Keratinocyte (primary cell): ENCODE data around the gene ELMO2. TPM values are rescaled to one million over a fixed set of nuclear protein-coding genes. Genes with fewer than 3 reads are reported as not detected.

ENCODE experiments used
- DNase-seq: peaks from one replicate; pipeline ENCODE4 v3.0.0-alpha.2; 2011; ENCODE audit warnings: low read depth, missing footprints, low spot score
- FAIRE-seq: peaks from 2 replicates; lab custom pipeline; 2011; peaks lifted over from hg19 to GRCh38; lab: Jason Lieb, UNC
- H2AFZ ChIP-seq: 2 replicates; pipeline ENCODE4 v1.6.0; 2012; ENCODE audit warnings: low read length, control low read depth, inconsistent platforms; ENCODE audit not compliant: control insufficient read depth
- H3K27ac ChIP-seq: 2 replicates; pipeline ENCODE4 v1.5.1; 2011; ENCODE audit warnings: low read length; ENCODE audit not compliant: control insufficient read depth, insufficient read depth
- H3K27me3 ChIP-seq: 3 replicates; pipeline ENCODE4 v1.6.0; 2011; ENCODE audit warnings: low read length; ENCODE audit not compliant: control insufficient read depth, insufficient read depth; ENCODE audit errors: extremely low read depth
- H3K36me3 ChIP-seq, 2 experiments: 2 replicates in 1 of 2; 3 replicates in 1 of 2; pipeline ENCODE4 v1.5.1; 2011; ENCODE audit warnings: low read length in 2 of 2, mild to moderate bottlenecking in 1 of 2; ENCODE audit not compliant: control insufficient read depth in 2 of 2, insufficient read depth in 2 of 2; ENCODE audit errors: extremely low read depth in 1 of 2
- H3K4me1 ChIP-seq: 3 replicates; pipeline ENCODE4 v1.5.1; 2011; ENCODE audit warnings: low read length; ENCODE audit not compliant: control insufficient read depth, insufficient read depth; ENCODE audit errors: extremely low read depth
- H3K4me2 ChIP-seq: 3 replicates; pipeline ENCODE4 v1.6.0; 2011; ENCODE audit warnings: low read depth, low read length; ENCODE audit not compliant: control insufficient read depth, insufficient read depth; ENCODE audit errors: extremely low read depth
- H3K4me3 ChIP-seq, 3 experiments: fragments of 200-600 bp in 1 of 3; sonication (generic) in 1 of 3; 2 replicates in 2 of 3; 3 replicates in 1 of 3; pipeline ENCODE4 v1.5.1; 2011 to 2016; ENCODE audit warnings: low read length in 3 of 3, mild to moderate bottlenecking in 3 of 3, control low read depth in 2 of 3, inconsistent platforms in 1 of 3, low read depth in 1 of 3, mixed read lengths in 1 of 3, mixed run types in 1 of 3, moderate library complexity in 1 of 3; ENCODE audit not compliant: control insufficient read depth in 2 of 3, insufficient read depth in 2 of 3; ENCODE audit errors: extremely low read depth in 1 of 3
- H3K79me2 ChIP-seq: 2 replicates; pipeline ENCODE4 v1.6.0; 2012; ENCODE audit warnings: low read length; ENCODE audit not compliant: control insufficient read depth, insufficient read depth
- H3K9ac ChIP-seq: 3 replicates; pipeline ENCODE4 v1.6.0; 2011; ENCODE audit warnings: low read length; ENCODE audit not compliant: control insufficient read depth, insufficient read depth; ENCODE audit errors: extremely low read depth
- H3K9me1 ChIP-seq: 3 replicates; pipeline ENCODE4 v1.6.0; 2011; ENCODE audit warnings: low read length; ENCODE audit not compliant: control insufficient read depth, insufficient read depth; ENCODE audit errors: extremely low read depth
- H3K9me3 ChIP-seq: 2 replicates; pipeline ENCODE4 v1.5.1; 2012; ENCODE audit warnings: low read depth, low read length; ENCODE audit not compliant: control insufficient read depth
- H4K20me1 ChIP-seq: 3 replicates; pipeline ENCODE4 v1.6.0; 2011; ENCODE audit warnings: low read length; ENCODE audit not compliant: control insufficient read depth, insufficient read depth; ENCODE audit errors: extremely low read depth
- CTCF ChIP-seq, 3 experiments: IDR thresholded peaks in 1 of 3; conservative IDR thresholded peaks in 1 of 3; optimal IDR thresholded peaks in 1 of 3; 2 replicates in 2 of 3; 3 replicates in 1 of 3; pipeline versions ENCODE3 to v1.5.1; 2011; ENCODE audit warnings: low read length in 3 of 3, mild to moderate bottlenecking in 3 of 3, moderate library complexity in 2 of 3, control low read depth in 1 of 3, inconsistent platforms in 1 of 3; ENCODE audit not compliant: insufficient read depth in 2 of 3; ENCODE audit errors: extremely low read depth in 1 of 3
- EZH2 ChIP-seq: IDR thresholded peaks from one replicate; pipeline ENCODE4 v1.6.1; 2012; ENCODE audit warnings: inconsistent platforms, mild to moderate bottlenecking, low read length, moderate library complexity
- dilution Hi-C: fragments of 300-500 bp; cut with MboI; formaldehyde crosslinking; loops from one replicate; pipeline ENCODE4 v1.7.0; 2020; ENCODE audit warnings: low sequenced_read_pairs; ENCODE audit not compliant: extremely low pct_ligation_motif_present
- polyA plus RNA-seq, 5 experiments: library from polyadenylated mRNA; depleted of rRNA in 3 of 5; stranded (reverse) in 3 of 5; stranded (forward) in 1 of 5; unstranded in 1 of 5; fragments of >200 nt; gene quantifications; 1 replicate in 1 of 5; 2 replicates in 3 of 5; 3 replicates in 1 of 5; pipeline versions ENCODE4 v1.2.1 to v1.2.3, GENCODE V29; 2011 to 2012; ENCODE audit warnings: missing spikeins in 2 of 5, low read depth in 1 of 5, low replicate concordance in 1 of 5

ELMO2 gene
- polyA plus RNA-seq, 1 donor (not counting 4 experiments of a cell fraction or from before 2014, with no cell fraction given) = 28.5 TPM

- H2AFZ ChIP-seq = peak overlapping the region; percentile 35
- peak overlapping the region; percentile 76 for H3K4me2 ChIP-seq
- TF ChIP-seq CTCF (optimal IDR thresholded peaks at IDR 0.05 in 1 of 3, IDR thresholded peaks at IDR 0.05 in 1 of 3, conservative IDR thresholded peaks at IDR 0.05 in 1 of 3; ENCODE audit: extremely low read depth in 1 of 3, insufficient read depth in 2 of 3, low read length in 3 of 3) (no peak), EZH2 (no peak)
- no peaks in the 10 kb centered on the region for H3K9me3 ChIP-seq
- no peaks in the 10 kb centered on the region for H4K20me1 ChIP-seq
- peaks cover 14 to 20% of the 10 kb centered on the region in 2 experiments for H3K36me3 ChIP-seq
- dilution Hi-C loops = no loop called here
- H3K9ac ChIP-seq = peak overlapping the region; percentile 98
- H3K9me1 ChIP-seq = no peaks in the 10 kb centered on the region
- H3K4me1 ChIP-seq = peaks cover 8% of the 10 kb centered on the region
- peak overlapping the region; percentile 69 to 98 (median 81) for H3K4me3 ChIP-seq
- no peaks in the 10 kb centered on the region for H3K27me3 ChIP-seq
- H3K79me2 ChIP-seq = peaks cover 18% of the 10 kb centered on the region
- DNase-seq = no peak
- no peak for FAIRE-seq
- H3K27ac ChIP-seq = no peak overlapping the region
Observed at GRCh38 chr20:46364670-46365486, 41.5 kb downstream of the ELMO2 start.

GRCh38 chr20:46363874-46364669 lies 42.3 kb downstream of the ELMO2 start:
- Histone ChIP-seq H3K4me1 (peaks cover 8% of the 10 kb centered on the region), H3K4me2 (peak overlapping the region; percentile 91), H3K79me2 (peaks cover 18% of the 10 kb centered on the region), H3K27ac (peak overlapping the region; percentile 95), H3K9me3 (no peaks in the 10 kb centered on the region), H3K9ac (peak overlapping the region; percentile 98), H4K20me1 (no peaks in the 10 kb centered on the region), H2AFZ (peak overlapping the region; percentile 38), H3K27me3 (no peaks in the 10 kb centered on the region), H3K36me3 (peaks cover 14 to 20% of the 10 kb centered on the region in 2 experiments), H3K4me3 (peak overlapping the region; percentile 81 to 98 (median 81)), H3K9me1 (no peaks in the 10 kb centered on the region)
- dilution Hi-C loops = no loop called here
- peak; percentile 49 for DNase-seq
- no peak for TF ChIP-seq EZH2
- TF ChIP-seq CTCF (optimal IDR thresholded peaks at IDR 0.05 in 1 of 3, IDR thresholded peaks at IDR 0.05 in 1 of 3, conservative IDR thresholded peaks at IDR 0.05 in 1 of 3; ENCODE audit: extremely low read depth in 1 of 3, insufficient read depth in 2 of 3, low read length in 3 of 3) = no peak
- FAIRE-seq = peak; percentile 48
